HG03571 (cell line): ENCODE measurements around the gene ZNF584.

Experiments
- ATAC-seq: cut with Tn5 transposase; IDR thresholded peaks from one replicate; pipeline ENCODE4 v1.9.1; 2021; ENCODE audit not compliant: unreplicated experiment

ZNF584 gene

DNA sequence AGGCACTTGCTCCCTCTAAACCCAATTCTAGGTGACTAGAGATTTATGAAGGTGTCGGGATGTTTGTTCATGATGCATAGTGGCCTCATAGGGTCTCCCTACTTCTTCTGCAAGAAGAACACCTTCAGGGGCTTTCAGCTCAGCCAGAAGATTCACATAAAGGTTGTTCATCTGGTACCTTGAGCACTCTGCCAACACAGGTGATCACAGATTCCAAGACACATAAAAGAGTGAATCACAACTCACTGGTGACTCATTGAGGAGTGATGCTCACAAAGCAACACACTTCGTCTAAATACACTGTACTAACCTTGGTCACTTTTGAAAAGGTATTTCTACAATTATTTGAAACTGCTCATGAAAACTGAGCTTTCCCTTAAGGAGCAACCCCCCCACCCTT, 51.6 kb downstream of the ZNF584 start:
- ATAC-seq, result no peak

DNA sequence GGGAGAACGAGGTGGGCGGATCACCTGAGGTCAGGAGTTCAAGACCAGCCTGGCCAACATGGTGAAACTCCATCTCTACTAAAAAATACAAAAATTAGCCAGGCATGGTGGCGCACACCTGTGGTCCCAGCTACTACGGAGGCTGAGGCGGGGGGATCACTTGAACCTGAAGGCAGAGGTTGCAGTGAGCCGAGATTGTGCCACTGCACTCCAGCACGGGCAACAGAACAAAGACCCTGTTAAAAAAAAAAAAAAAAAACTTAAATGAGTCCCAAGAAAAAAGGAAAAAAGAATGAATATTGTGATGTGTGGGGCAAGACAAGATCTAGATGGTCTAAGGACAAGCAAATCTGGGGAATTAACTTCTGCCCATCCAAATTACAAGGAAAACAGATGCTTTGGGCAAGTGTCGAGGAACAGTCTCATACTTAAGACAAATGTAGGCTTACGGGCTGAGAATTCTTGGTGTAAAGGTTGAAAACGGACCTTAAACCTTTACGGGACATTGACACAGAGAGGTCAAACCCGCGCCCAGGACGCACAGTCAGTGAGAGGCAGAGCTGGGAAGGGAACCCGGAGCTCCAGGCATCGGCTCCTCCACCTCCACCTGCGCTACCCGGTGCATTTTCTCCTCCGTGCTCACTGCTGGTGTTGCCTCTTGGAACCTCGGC, 57.8 kb downstream of the ZNF584 start:
- ATAC-seq, result peak; percentile 28

DNA sequence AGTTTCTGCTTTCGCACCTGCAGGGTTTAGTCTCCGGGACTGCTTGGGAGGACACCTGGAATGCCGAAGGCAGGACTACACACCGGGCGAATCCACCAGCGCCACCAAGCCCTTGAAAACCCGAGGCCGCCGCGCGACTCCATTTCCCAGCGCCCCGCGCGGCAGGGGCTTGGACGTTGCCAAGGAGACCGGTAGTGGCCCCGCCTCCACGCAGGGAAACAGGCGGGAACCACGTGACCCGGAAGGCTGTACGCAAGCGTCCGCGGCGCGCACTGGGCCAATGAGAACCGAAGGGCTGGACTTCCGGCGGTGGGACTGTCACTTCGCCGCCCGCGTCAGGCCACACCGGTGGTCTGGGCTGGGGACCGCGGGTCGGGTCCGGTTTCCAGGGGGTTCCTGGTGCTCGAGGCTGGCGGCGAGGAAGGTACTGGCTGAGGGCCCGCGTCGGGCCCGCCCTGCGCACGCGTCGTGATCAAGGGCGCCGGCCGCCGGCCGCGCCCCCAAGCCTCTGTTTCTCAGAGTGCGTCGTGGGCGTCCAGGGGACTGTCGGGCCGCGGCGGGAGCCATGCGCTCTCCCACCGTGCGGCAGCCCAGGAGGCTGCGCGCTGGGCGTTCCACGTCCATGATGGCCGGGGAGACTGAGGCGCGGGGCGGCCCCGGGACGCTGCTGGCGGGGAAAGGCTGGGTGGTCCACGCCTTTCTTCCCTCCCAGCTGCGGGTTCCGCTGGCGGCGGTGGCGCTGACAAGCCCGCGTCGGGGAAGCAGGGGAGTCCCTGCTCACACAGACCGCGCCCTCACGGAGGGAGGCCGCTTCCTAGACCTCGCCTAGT, 58.5 kb downstream of the ZNF584 start, which contains the start of gene ZNF324:
ZNF324 (plus strand) TSS at position 321 of the 830 bp plus-strand sequence. CDS start 2,106 bp downstream, outside the sequence.
- ATAC-seq, result peak; percentile 79
